GM12892 (cell line): ENCODE measurements around the gene ZNF585A.

Source experiments
- POLR2A ChIP-seq: IDR thresholded peaks from 2 replicates; pipeline ENCODE4 v1.6.1; 2011; ENCODE audit warnings: low read depth, low read length, control low read depth
- POLR2AphosphoS5 ChIP-seq: IDR thresholded peaks from 2 replicates; pipeline ENCODE4 v1.6.1; 2011; ENCODE audit warnings: low read depth, low read length, control low read depth
- TAF1 ChIP-seq: IDR thresholded peaks from 2 replicates; pipeline ENCODE4 v1.6.1; 2011; ENCODE audit warnings: low read depth, mild to moderate bottlenecking, control low read depth, low read length, borderline replicate concordance

- no peak for TF ChIP-seq POLR2A
- no peak for TF ChIP-seq POLR2AphosphoS5
- no peak for TF ChIP-seq TAF1
Measured at GRCh38 chr19:37098570-37098969, 73.9 kb downstream of the ZNF585A start.
